Rectal smooth muscle tissue (tissue), 1 donor: ENCODE results near the gene HAPLN2.
"Not testable (repeated sequence)": the region's sequence is repeated elsewhere in the genome, so short reads cannot be mapped to it uniquely, and the experiment has no call there.

Experiments used
- H3K27ac ChIP-seq: one replicate; pipeline ENCODE4 v1.7.0; 2013; ENCODE audit warnings: low read depth, low read length, inconsistent platforms
- H3K27me3 ChIP-seq: one replicate; pipeline ENCODE4 v1.7.0; 2013; ENCODE audit warnings: low read length; ENCODE audit not compliant: control insufficient read depth, insufficient read depth
- H3K36me3 ChIP-seq: one replicate; pipeline ENCODE4 v1.7.0; 2013; ENCODE audit warnings: low read length; ENCODE audit not compliant: control insufficient read depth, insufficient read depth
- H3K4me1 ChIP-seq: one replicate; pipeline ENCODE4 v1.7.0; 2013; ENCODE audit warnings: low read length; ENCODE audit not compliant: control insufficient read depth, insufficient read depth
- H3K4me3 ChIP-seq: one replicate; pipeline ENCODE4 v1.7.0; 2013; ENCODE audit warnings: low read length
- H3K9ac ChIP-seq: one replicate; pipeline ENCODE4 v1.7.0; 2013; ENCODE audit warnings: low read length

Gene HAPLN2

DNA sequence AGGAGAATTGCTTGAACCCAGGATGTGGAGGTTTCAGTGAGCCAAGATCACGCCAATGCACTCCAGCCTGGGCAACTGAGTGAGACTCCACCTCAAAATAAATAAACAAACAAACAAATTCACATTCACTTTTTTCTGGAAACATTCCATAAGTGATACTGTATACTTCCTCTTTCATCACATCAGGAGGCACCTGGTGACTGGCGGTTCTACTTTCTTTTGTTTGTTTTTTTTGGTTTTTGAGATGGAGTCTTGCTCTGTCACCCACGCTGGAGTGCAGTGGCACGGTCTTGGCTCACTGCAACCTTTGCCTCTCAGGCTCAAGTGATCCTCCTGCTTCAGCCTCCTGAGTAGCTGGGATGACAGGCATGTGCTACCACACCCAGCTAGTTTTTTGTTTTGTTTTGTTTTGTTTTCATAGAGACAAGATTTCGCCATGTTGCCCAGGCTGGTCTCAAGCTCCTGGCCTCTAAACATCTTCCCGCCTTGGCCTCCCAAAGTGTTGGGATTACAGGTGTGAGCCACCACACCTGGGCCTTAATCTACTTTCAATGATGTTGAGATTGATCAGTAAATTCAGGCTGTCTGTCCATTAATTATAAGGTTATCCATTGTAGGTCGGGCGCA, 10.7 kb downstream of the HAPLN2 start:
- H3K4me3 ChIP-seq: no peak overlapping the region
- H3K27me3 ChIP-seq: peaks cover 18% of the 10 kb centered on the region

DNA sequence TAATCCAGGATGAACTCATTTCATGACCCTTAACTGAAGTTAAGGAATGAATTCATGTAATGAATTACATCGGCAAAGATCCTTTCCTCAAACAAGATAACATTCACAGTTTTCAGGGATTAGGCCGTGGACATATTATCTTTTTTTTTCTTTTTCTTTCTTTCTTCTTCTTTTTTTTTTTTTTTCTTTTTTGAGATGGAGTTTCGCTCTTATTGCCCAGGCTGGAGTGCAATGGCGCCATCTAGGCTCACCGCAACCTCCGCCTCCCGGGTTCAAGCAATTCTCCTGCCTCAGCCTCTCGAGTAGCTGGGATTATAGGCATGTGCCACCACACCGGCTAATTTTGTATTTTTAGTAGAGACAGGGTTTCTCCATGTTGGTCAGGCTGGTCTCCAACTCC, 11.9 kb downstream of the HAPLN2 start:
- not testable (repeated sequence) for H3K4me3 ChIP-seq, H3K4me1 ChIP-seq, H3K27ac ChIP-seq, H3K9ac ChIP-seq, H3K36me3 ChIP-seq
- H3K27me3 ChIP-seq: peaks cover 13% of the 10 kb centered on the region

More for the DNA sequence above, 10.7 kb downstream of the HAPLN2 start:
- peaks cover 8% of the 10 kb centered on the region for H3K4me1 ChIP-seq
- no peak overlapping the region for H3K9ac ChIP-seq
- no peak overlapping the region for H3K27ac ChIP-seq
- H3K36me3 ChIP-seq: no peaks in the 10 kb centered on the region

DNA sequence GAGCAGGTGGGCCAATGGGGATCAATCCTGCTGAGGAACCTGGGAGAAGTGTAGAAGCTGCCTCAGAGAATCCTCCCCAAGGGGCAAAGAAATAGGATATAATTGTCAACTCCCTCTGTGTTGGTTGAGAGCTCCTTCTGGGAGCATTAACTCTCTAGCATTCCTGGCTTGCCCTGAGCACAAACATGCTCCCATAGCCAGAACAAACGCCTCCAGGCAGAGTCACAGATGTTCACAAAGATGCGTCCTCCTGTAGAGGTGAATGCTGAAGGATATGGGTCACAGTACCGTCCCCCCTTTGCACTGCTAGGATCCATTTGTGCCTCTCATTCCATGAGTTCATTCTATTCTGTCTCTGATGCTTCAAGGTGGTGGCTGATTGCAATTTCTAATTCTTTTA, 13.1 kb downstream of the HAPLN2 start:
- no peaks in the 10 kb centered on the region for H3K36me3 ChIP-seq
- H3K27me3 ChIP-seq: peaks cover 13% of the 10 kb centered on the region
- no peak overlapping the region for H3K9ac ChIP-seq
- H3K4me3 ChIP-seq: no peak overlapping the region
- no peaks in the 10 kb centered on the region for H3K4me1 ChIP-seq
- no peak overlapping the region for H3K27ac ChIP-seq

- H3K4me1 ChIP-seq: no peaks in the 10 kb centered on the region
- H3K9ac ChIP-seq: no peak overlapping the region
- no peak overlapping the region for H3K4me3 ChIP-seq
- no peaks in the 10 kb centered on the region for H3K36me3 ChIP-seq
- peaks cover 35% of the 10 kb centered on the region for H3K27me3 ChIP-seq
- no peak overlapping the region for H3K27ac ChIP-seq
Observed at GRCh38 chr1:156638189-156638985, 19.2 kb downstream of the HAPLN2 start.

DNA sequence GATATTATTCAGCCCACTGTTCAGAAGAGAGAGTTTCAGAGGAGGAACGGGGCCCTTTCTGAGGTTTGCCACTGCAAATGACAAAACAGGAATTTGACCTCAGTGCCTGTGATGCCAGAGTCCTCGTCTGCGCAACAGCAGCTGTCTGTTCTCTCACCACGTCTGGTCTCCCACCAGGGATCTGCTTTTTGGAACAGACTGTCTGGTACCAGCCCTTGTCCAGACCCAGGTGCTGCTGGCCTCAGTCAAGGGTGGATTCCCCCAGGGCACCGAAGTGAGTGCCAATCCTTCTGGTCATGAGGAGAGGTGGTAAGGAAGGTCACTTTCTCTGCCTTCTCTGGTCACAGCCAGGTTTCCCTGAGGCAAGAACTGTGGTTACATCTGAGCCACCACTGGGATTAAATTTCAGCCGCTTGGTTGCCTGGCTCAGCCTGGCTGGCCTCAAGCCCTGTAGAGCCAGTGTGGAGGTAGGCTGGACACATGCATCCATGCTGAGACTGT, 20.4 kb downstream of the HAPLN2 start:
- H3K27ac ChIP-seq: no peak overlapping the region
- no peak overlapping the region for H3K9ac ChIP-seq
- no peaks in the 10 kb centered on the region for H3K36me3 ChIP-seq
- H3K4me1 ChIP-seq: no peaks in the 10 kb centered on the region
- no peak overlapping the region for H3K4me3 ChIP-seq
- H3K27me3 ChIP-seq: peaks cover 31% of the 10 kb centered on the region

DNA sequence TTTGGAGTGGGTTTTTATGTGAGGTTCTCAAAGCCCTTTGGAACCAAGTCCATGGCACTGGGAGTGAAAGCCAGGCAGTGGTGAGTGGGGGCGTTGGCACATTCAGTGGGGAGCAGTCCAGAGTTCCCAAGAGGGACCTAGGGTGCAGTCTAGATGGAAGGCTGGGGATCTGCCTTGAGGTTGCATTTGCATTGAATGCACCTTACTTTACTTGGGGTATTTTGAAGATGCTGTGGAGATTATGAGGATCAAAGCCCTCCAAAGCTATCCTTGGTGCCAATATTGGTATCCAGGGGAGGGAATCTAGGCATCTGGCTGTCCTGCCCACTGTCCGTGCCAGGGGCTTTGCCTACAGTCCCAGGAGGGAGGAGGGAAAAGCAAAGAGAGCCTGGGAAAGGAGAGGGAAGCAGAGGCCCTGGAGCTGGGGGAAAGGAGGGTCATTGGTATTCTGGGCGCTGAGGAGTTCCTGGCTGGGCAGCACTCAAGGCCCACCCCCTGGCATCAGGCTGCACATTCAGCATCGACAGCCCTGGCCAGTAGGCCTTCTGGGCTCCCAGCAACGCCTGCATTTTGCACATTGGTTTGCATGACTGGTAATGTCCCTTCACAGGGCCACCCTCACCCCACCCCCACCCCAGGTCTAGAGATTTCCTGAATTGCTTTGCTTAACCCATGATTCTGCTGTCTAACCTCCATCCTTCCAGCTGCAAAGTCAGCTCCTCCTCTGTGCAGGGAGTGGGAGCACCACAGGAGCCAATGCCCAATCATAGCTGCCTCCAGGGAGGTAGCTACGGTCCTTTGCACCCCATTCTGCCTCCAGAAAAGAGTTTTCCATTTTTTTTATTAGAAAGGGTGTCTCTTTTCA, 21.9 kb downstream of the HAPLN2 start:
- H3K9ac ChIP-seq: no peak overlapping the region
- peaks cover 31% of the 10 kb centered on the region for H3K27me3 ChIP-seq
- H3K27ac ChIP-seq: no peak overlapping the region
- H3K4me1 ChIP-seq: no peaks in the 10 kb centered on the region
- no peaks in the 10 kb centered on the region for H3K36me3 ChIP-seq
- H3K4me3 ChIP-seq: peak overlapping the region; percentile 13

DNA sequence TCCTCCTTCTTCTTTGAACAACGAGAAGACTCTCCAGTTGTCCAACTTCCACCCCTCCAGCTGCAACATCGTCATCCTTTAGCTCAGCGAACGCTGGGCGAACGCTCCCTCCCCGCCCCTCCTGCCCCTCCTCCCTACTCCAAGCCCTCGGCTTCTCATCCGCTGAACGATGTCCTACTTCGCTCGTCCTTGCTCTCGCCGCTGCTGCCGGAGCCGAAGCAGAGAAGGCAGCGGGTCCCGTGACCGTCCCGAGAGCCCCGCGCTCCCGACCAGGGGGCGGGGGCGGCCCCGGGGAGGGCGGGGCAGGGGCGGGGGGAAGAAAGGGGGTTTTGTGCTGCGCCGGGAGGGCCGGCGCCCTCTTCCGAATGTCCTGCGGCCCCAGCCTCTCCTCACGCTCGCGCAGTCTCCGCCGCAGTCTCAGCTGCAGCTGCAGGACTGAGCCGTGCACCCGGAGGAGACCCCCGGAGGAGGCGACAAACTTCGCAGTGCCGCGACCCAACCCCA, 22.6 kb downstream of the HAPLN2 start, which contains the start of gene BCAN:
BCAN (plus strand) TSS at position 357 of the 504 bp plus-strand sequence. CDS start 3,938 bp downstream, outside the sequence.
- Histone ChIP-seq H3K27me3 (peaks cover 31% of the 10 kb centered on the region), H3K9ac (no peak within 1 kb of the TSS), H3K4me1 (no peaks in the 10 kb centered on the region), H3K4me3 (peak within 1 kb of the TSS; percentile 13), H3K27ac (no peak within 1 kb of the TSS), H3K36me3 (no peaks in the 10 kb centered on the region)

GRCh38 chr1:156642265-156643048, 23.2 kb downstream of the HAPLN2 start:
- no peak overlapping the region for H3K27ac ChIP-seq
- no peak overlapping the region for H3K9ac ChIP-seq
- no peaks in the 10 kb centered on the region for H3K36me3 ChIP-seq
- no peaks in the 10 kb centered on the region for H3K4me1 ChIP-seq
- peaks cover 33% of the 10 kb centered on the region for H3K27me3 ChIP-seq
- peak overlapping the region; percentile 5 for H3K4me3 ChIP-seq

DNA sequence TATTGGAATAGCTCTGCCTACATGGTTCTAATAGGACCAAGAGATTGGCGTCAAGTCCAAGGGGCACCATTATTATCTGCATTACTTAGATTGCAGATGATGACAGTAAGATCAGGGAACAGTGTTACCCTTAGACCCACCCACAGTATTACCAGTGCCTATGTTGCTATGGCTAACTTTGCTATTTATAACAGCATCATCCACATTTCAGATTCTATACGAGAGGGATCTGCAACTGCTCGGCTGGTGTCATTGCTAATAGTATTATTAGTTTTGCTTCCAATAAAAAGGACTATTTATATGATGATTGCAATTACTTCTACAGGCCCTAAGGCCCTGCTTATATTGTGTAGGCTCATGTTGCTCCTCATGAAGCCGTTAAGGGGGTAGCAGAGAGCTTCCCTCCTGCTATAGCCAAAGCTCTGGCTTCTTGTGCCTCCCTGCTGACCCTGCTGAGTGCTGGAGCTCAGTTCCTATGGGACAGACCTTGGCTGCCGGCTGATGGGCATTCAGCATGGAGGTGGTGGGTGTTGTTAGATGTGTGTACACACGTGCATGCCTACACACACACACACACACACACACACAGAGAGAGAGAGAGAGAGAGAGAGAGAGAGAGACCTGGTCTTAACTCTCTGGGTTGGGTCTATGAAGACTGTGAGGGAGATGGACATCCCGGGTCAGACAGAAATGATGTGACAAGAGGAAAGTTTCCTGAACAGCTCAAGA, 24.0 kb downstream of the HAPLN2 start:
- H3K36me3 ChIP-seq: no peaks in the 10 kb centered on the region
- H3K9ac ChIP-seq: no peak overlapping the region
- H3K4me3 ChIP-seq: no peak overlapping the region
- H3K27ac ChIP-seq: no peak overlapping the region
- H3K4me1 ChIP-seq: no peaks in the 10 kb centered on the region
- peaks cover 32% of the 10 kb centered on the region for H3K27me3 ChIP-seq

- Histone ChIP-seq H3K9ac (no peak overlapping the region), H3K27me3 (peaks cover 27% of the 10 kb centered on the region)
Observed at GRCh38 chr1:156643778-156644092, 24.5 kb downstream of the HAPLN2 start.

GRCh38 chr1:156644146-156644545, 24.9 kb downstream of the HAPLN2 start:
- H3K27ac ChIP-seq: no peak overlapping the region
- peaks cover 27% of the 10 kb centered on the region for H3K27me3 ChIP-seq
- no peak overlapping the region for H3K4me3 ChIP-seq
- H3K9ac ChIP-seq: no peak overlapping the region
- no peaks in the 10 kb centered on the region for H3K4me1 ChIP-seq
- no peaks in the 10 kb centered on the region for H3K36me3 ChIP-seq

More at GRCh38 chr1:156643778-156644092, 24.5 kb downstream of the HAPLN2 start:
- Histone ChIP-seq H3K4me1 (no peaks in the 10 kb centered on the region), H3K36me3 (no peaks in the 10 kb centered on the region), H3K4me3 (no peak overlapping the region), H3K27ac (no peak overlapping the region)
